Stomach (tissue), 4 donors: ENCODE data around the gene CCT3.

Experiments used
- CTCF ChIP-seq, 7 experiments: fragments of 450-650 bp in 4 of 7; fragments of 200-600 bp in 3 of 7; sonication (generic) in 3 of 7; IDR thresholded peaks; one replicate each; pipeline ENCODE4 v1.5.1; 2016 to 2019; ENCODE audit warnings: antibody characterized with exemption in 7 of 7, control low read depth in 2 of 7, mild to moderate bottlenecking in 1 of 7
- POLR2AphosphoS5 ChIP-seq, 3 donors: sonication (generic); formaldehyde crosslinking; IDR thresholded peaks; one replicate each; pipeline ENCODE4 v1.6.1; 2016; ENCODE audit warnings: antibody characterized with exemption in 3 of 3

DNA sequence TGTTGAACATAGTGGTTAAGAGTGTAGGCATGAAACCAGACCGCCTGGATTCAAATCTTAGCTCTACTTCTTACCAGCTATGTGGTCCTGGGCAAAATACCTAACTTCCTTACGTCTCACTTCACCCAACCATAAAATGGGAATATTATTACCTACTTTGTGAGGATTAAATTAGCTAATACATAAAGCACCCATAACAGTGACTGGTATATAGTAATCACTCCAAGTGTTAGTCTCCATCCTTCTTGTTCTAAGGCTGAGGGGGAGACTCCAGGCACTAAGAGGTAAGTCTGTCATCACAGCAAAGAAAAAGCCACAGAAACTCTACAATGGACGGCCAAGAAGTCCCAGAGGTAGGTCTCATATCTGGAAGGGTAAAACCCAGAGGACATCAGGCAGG lies 58.3 kb downstream of the CCT3 start:
- TF ChIP-seq CTCF (IDR thresholded peaks at IDR 0.05), result no peak
- TF ChIP-seq POLR2AphosphoS5 (IDR thresholded peaks at IDR 0.05), result no peak
